ENCODE measurements around the gene RIMBP2.

Gene RIMBP2

GRCh38 chr12:130398100-130398848, 317.8 kb downstream of the RIMBP2 start:
- no peak for DNase-seq

GRCh38 chr12:130396667-130397066, 319.4 kb downstream of the RIMBP2 start:
- DNase-seq: no peak

DNA sequence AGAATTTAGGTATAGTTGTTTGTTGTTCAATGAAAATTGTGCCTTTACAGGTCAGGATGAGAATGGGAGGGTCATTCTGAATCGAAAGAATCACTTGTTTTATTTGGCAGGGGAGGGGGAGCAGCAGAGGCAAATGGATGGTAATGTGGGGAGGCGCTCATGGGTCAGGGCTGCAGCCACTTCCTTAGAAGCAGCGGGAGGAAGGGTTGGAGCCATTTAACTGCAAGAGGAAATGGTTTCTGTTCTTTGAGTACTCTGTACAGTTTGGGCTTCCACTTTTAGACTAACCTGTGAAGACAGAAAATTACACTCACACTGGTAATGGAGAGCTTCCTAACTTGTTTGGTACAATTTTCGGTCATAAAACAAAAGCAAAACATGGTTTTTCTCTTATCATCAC, 321.2 kb downstream of the RIMBP2 start:
- no peak for DNase-seq

DNA sequence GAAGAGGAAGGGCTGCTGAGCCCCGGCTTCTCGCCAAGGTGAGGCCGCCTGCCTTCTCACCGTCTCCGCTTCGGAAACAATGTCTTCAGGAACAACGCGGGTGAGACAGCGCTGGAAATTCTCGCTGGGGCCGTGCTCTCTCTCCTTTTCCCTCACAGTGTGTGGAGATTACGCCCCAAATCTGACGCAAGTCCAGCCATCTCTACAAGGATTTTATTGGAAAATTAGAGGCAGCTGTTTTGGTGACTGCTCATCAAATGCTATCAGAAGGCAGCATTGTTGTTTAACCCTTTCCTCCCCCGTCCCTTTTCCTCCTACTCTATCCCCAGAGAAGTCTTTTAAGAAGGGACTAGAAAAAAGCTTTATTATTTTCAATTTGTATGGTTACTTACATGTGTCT, 324.9 kb downstream of the RIMBP2 start:
- no peak for DNase-seq

DNA sequence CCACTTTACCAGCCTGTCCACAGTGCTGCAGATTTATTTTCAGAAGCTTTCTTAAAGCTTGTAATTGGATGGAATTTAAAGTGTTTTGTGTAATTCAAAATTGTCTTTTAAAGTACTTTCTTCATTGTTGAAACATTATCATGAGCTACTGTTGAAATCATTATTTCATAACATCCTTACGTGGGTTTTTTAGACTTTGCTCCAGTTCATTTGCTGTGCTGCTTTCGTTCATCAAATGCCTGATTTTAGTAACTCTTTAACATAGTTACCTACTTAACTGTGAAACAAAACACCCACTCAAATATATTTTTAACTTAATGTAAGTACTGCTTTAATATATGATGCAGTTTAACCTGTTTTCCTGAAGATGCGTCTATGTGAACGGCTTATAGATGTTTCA, 330.9 kb downstream of the RIMBP2 start:
- no peak for DNase-seq

GRCh38 chr12:130384234-130384633, 331.9 kb downstream of the RIMBP2 start:
- DNase-seq: no peak

GRCh38 chr12:130382818-130383217, 333.3 kb downstream of the RIMBP2 start:
- no peak for DNase-seq

DNA sequence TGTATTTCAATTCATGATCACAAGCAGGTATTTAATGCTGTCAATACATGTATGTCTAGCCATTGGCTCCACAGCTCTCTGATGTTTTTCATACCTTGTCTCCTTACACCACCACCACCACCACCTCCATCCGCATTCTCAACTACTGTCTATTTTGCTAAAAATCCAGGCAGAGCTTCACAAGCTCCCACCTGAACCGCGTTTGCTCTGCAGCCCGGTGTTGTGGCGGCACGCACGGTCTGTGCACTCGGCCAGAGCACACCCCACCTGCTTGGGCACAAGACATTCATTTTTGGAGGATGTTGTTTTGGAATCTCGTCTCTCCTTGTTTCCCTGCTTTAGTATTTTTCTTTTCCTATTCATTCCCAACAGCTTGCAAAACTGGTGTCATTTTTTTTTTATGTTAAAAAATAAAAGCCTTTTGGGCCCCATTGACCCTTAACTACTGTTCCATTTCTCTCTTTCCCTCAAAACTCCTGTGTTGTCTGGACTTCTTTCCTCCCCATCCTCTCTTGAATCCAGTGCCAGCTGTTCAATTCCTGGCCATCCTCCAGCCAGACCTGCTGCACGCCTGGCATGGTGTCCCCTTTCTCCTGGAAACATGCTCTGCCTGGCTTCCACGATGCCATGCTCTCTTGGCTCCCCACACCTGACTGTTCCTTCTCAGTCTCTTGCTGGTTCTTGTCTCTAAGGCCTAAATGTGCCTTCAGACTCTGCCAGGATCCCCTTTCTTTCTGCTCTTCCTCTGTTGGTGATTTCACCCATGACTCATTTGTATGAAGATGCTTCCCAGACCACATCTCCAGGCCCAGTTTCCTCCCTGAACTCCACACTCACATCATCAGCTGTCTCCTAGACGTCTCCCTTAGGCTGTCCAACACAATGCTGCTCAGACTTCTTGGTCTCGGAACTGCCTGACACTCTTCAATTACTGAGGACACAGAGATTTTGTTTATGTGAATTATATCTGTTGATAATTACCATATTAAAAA, 340.5 kb downstream of the RIMBP2 start:
- DNase-seq: no peak

- DNase-seq: no peak
Measured at GRCh38 chr12:130374083-130374482, 342.0 kb downstream of the RIMBP2 start.

DNA sequence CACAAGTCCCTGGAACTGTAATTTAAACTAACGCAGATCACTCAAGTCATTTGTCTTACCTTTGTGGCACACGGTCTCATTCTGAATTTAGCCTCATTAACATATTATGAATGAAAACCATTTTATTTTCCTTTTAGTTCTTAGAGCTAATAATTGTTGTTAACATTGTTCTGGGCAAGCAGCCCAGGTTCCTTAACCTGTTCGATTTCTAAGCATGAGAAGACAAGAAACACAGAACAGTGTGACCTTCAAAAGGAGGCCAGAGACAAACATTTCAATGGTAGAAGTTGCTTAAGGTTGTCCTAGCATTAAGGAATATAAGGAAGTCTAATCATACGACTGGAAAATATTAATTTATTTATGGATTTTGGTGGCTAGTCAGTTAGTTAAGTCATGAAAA, 343.2 kb downstream of the RIMBP2 start:
- no peak for DNase-seq

DNA sequence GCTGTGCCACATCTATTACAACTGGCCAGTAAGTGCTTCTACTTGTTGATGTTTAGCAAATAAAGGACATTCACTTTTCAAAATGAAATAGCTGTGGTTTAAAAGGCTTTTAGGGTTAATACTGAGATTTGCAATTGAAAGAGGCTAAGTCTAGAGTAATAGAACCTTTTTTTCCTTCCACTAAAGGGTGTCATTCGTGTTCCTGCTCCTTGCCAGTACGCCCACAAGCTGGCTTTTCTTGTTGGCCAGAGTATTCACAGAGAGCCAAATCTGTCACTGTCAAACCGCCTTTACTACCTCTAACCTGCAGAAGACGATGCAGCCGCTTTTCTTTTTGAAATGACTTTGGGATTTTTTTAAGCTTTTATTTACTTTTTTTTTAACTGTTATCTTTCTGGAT, 344.8 kb downstream of the RIMBP2 start:
- no peak for DNase-seq

GRCh38 chr12:130369816-130370215, 346.3 kb downstream of the RIMBP2 start:
- no peak for DNase-seq

DNA sequence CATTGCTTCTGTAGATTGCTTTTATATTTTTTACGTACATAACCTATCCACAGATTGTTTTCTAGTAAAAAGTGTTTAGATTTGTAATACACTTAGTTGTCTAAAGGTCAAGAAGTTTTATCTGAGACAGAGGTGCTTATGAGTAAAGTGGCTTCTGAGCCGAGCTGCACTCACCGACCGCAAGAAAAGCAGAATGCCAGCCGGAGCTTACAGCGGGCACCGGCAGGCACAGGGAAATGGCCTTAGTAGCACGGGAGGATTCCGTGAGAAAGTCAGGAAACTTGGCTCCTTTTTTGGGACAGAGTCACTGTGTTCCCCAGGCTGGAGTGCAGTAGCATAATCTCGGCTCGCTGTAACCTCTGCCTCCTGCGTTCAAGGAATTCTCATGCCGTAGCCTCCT, 348.6 kb downstream of the RIMBP2 start:
- DNase-seq: no peak

DNA sequence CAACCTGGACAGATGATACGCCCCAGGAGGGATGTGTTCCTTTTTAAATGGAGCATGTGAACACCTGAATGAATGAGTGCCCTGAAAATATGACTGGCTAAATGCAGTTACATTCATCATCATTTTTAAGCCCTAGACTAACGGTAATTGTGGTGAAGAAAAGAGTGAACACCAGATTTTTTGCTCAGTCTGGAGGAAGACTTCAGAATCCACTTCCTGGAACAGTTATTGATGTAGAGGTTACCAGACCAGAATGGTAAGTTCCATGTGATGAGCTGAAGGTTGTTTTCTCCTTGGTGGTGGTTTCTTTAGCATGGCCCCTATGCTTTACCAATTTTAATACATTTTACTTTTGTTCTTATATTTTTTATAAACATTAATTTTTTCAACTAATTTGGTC, 349.1 kb downstream of the RIMBP2 start:
- no peak for DNase-seq

DNA sequence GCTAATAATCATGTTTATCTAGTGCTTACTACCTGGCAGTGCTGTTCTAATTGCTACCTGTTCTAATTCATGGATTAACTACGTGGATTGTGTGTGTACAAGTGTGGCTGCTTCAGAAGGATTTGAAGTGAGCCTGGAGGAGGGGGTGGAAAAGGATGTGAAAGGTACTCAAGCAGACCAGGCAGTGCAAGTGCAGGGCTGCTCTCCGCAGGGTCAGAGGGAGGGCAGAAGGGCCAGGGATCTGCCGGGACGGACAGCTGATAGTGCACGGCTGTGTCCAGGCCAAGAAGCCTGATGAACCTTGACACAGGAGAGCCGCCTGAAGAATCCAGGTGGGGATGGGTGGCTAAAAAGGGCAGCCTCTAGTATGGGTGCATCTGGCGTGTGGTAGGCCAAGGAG, 349.9 kb downstream of the RIMBP2 start:
- DNase-seq: no peak

GRCh38 chr12:130364578-130364977, 351.5 kb downstream of the RIMBP2 start:
- no peak for DNase-seq

DNA sequence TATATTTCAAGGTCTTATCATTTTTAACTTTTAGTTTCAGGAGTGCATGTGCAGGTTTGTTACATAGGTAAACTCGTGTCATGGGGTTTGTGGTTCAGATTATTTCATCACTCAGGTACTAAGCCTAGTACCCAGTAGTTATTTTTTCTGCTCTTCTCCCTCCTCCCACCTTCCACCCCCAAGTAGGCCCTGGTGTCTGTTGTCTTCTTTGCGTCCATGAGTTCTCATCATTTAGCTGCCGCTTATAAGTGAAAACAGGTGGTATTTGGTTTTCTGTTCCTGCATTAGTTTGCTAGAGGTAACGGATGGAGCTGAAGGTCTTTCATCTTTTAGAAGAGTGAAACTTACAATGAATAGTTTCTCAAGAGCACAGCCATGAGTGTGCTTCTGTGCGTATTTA, 354.0 kb downstream of the RIMBP2 start:
- no peak for DNase-seq

DNA sequence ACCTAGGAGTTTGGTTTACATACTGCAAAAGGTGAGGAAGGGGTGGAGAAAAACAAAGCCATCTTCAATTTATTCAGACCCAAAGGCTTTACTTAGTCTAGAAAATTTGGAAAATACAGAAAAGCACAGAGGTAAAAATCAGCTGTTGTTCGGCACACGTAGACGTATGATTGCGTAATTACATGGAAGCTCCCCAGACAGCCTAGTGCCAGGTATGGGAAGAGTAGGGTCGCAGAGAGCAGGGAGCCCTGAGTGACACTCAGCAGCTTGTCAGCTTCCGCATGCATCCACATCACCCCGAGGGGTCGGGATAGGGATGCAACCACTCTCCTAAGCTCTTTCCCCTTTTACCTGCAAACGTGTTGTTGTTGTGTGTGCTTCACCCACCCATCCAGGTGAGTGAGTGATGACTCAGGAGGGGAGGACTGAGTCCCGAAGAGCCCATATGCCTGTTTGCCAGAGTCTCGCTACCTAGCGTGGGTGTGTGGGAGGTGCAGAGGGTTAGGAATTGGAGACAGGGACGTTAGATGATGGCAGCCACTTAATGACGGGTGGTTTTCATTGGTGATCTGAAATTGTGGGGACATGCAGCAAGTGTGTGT, 358.3 kb downstream of the RIMBP2 start:
- no peak for DNase-seq

- peak; percentile 19 for DNase-seq
Measured at GRCh38 chr12:130357241-130357640, 358.9 kb downstream of the RIMBP2 start.

DNA sequence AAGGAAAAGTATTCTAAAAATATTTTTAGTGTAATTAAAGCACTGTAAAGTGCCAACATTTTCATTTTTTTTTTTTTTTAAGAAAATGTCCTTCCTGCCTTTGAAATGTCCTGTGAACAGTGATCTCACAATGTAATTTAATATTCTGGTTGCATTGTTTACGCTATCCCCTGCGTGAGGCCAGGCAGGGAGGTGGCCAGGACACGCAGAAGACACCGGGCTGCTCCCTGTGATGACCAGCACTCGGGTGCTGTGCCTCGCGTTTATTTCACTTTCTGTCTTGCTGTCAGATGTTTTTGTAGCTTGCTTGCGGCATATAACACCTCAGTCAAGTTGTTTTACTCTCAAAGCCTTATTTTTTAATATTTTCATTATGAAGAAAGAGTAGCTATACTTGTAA, 359.9 kb downstream of the RIMBP2 start:
- no peak for DNase-seq

DNA sequence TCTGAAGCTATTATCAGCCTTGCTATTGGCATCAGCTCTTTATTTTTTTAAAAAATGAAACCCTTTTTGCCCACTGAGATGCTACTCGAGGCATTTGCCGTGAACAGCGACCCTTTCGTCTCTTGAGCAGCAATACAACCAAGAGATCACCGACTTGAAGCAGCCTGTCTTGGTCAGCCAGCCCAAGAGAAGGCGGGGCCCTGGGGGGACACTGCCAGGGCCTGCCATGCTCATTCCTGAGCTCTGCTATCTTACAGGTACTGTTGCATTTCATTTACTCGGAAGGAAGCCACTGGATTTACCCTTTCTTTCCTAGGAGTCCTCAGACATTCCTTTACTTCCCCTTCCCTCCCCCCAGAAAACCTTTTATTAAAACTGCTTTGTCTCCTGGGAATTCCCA, 361.7 kb downstream of the RIMBP2 start:
- DNase-seq: no peak

DNA sequence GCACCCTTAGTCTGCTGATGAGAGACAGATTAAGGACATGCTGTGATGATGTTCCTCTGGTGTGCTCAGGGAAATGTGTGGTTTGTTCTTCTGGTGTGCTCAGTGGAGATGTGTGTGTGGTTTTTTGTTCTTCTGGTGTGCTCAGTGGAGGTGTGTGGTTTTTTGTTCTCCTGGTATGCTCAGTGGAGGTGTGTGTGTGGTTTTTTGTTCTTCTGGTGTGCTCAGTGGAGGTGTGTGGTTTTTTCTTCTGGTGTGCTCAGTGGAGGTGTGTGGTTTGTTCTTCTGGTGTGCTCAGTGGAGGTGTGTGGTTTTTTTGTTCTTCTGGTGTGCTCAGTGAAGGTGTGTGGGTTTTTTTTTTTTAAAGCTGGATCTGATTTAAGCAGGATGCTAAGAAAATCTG, 363.0 kb downstream of the RIMBP2 start:
- DNase-seq: no peak

GRCh38 chr12:130351326-130351725, 364.8 kb downstream of the RIMBP2 start:
- DNase-seq: no peak

GRCh38 chr12:130350715-130351114, 365.4 kb downstream of the RIMBP2 start:
- DNase-seq: no peak
